ENCODE measurements around the gene IFNGR1.

Gene IFNGR1

GRCh38 chr6:137190583-137191094 lies 28.5 kb downstream of the IFNGR1 start:
- DNase-seq (ENCODE audit: low read depth) = no peak
- H3K4me3 ChIP-seq (ENCODE audit: low read depth, low read length) = no peak overlapping the region

GRCh38 chr6:137188855-137189254 lies 30.3 kb downstream of the IFNGR1 start:
- no peak overlapping the region for H3K4me3 ChIP-seq (ENCODE audit: low read depth, low read length)
- no peak for DNase-seq (ENCODE audit: low read depth)

GRCh38 chr6:137185290-137185689 lies 33.9 kb downstream of the IFNGR1 start:
- DNase-seq (ENCODE audit: low read depth) = no peak
- H3K4me3 ChIP-seq (ENCODE audit: low read depth, low read length) = no peak overlapping the region

- no peak overlapping the region for H3K4me3 ChIP-seq (ENCODE audit: low read depth, low read length)
- DNase-seq (ENCODE audit: low read depth) = no peak
These were observed 36.5 kb downstream of the IFNGR1 start for GRCh38 chr6:137182654-137183073.

GRCh38 chr6:137181891-137182653 lies 37.1 kb downstream of the IFNGR1 start:
- no peak for DNase-seq (ENCODE audit: low read depth)
- H3K4me3 ChIP-seq (ENCODE audit: low read depth, low read length) = no peak overlapping the region

GRCh38 chr6:137177611-137178010 lies 41.6 kb downstream of the IFNGR1 start:
- no peak overlapping the region for H3K4me3 ChIP-seq (ENCODE audit: low read depth, low read length)
- DNase-seq (ENCODE audit: low read depth) = no peak

- H3K4me3 ChIP-seq (ENCODE audit: low read depth, low read length) = no peak overlapping the region
- DNase-seq (ENCODE audit: low read depth) = no peak
These were observed 42.5 kb downstream of the IFNGR1 start for GRCh38 chr6:137176729-137177128.

GRCh38 chr6:137175868-137176245 lies 43.3 kb downstream of the IFNGR1 start:
- no peak overlapping the region for H3K4me3 ChIP-seq (ENCODE audit: low read depth, low read length)
- no peak for DNase-seq (ENCODE audit: low read depth)

GRCh38 chr6:137175157-137175867 lies 43.9 kb downstream of the IFNGR1 start:
- no peak for DNase-seq (ENCODE audit: low read depth)
- no peak overlapping the region for H3K4me3 ChIP-seq (ENCODE audit: low read depth, low read length)

- no peak within 1 kb of the TSS for H3K4me3 ChIP-seq (ENCODE audit: low read depth, low read length)
- no peak for DNase-seq (ENCODE audit: low read depth)
These were observed 45.7 kb downstream of the IFNGR1 start, which contains the start of gene IL22RA2 for GRCh38 chr6:137173501-137173900. IL22RA2 (minus strand) TSS chr6:137173644; CDS start chr6:137161749, 11,895 bp downstream.

- no peak overlapping the region for H3K4me3 ChIP-seq (ENCODE audit: low read depth, low read length)
- no peak for DNase-seq (ENCODE audit: low read depth)
These were observed 46.3 kb downstream of the IFNGR1 start for GRCh38 chr6:137172734-137173431.

GRCh38 chr6:137171824-137172733 lies 47.1 kb downstream of the IFNGR1 start:
- DNase-seq (ENCODE audit: low read depth) = no peak
- H3K4me3 ChIP-seq (ENCODE audit: low read depth, low read length) = no peak overlapping the region

- no peak for DNase-seq (ENCODE audit: low read depth)
- H3K4me3 ChIP-seq (ENCODE audit: low read depth, low read length) = no peak overlapping the region
These were observed 48.2 kb downstream of the IFNGR1 start for GRCh38 chr6:137171053-137171374.

- H3K4me3 ChIP-seq (ENCODE audit: low read depth, low read length) = no peak overlapping the region
- DNase-seq (ENCODE audit: low read depth) = no peak
These were observed 48.7 kb downstream of the IFNGR1 start for GRCh38 chr6:137170266-137171052.

GRCh38 chr6:137167702-137168377 lies 51.3 kb downstream of the IFNGR1 start:
- H3K4me3 ChIP-seq (ENCODE audit: low read depth, low read length) = no peak overlapping the region
- no peak for DNase-seq (ENCODE audit: low read depth)

- H3K4me3 ChIP-seq (ENCODE audit: low read depth, low read length) = no peak overlapping the region
- DNase-seq (ENCODE audit: low read depth) = no peak
These were observed 52.7 kb downstream of the IFNGR1 start for GRCh38 chr6:137166247-137167098.

All from skeletal muscle cell (primary cell).